BE2C (cell line): ENCODE data around the gene ENPP6.

Experiments
- DNase-seq: peaks from one replicate; pipeline ENCODE4 v3.0.0-alpha.2; 2020
- H3K27me3 ChIP-seq: fragments of 250-450 bp; sonication (Bioruptor Pico); 2 replicates; pipeline ENCODE4 v1.5.1; 2020; ENCODE audit warnings: mild to moderate bottlenecking
- H3K36me3 ChIP-seq: fragments of 250-450 bp; sonication (Bioruptor Pico); 2 replicates; pipeline ENCODE4 v1.5.1; 2020; ENCODE audit warnings: mild to moderate bottlenecking
- H3K4me1 ChIP-seq: fragments of 250-450 bp; sonication (Bioruptor Pico); 2 replicates; pipeline ENCODE4 v1.5.1; 2020
- H3K4me3 ChIP-seq: 2 replicates; pipeline ENCODE4 v1.5.1; 2011; ENCODE audit warnings: low read depth, low read length
- H3K9me3 ChIP-seq: fragments of 250-450 bp; sonication (Bioruptor Pico); 2 replicates; pipeline ENCODE4 v1.5.1; 2020
- CTCF ChIP-seq: IDR thresholded peaks from 2 replicates; pipeline ENCODE4 v1.5.1; 2012; ENCODE audit warnings: mild to moderate bottlenecking, low read depth, low read length

Gene ENPP6

GRCh38 chr4:184191267-184191666 is 26.4 kb downstream of the ENPP6 start:
- no peaks in the 10 kb centered on the region for H3K36me3 ChIP-seq
- no peaks in the 10 kb centered on the region for H3K27me3 ChIP-seq
- DNase-seq: no peak
- H3K4me1 ChIP-seq: no peaks in the 10 kb centered on the region
- TF ChIP-seq CTCF: no peak
- H3K9me3 ChIP-seq: no peaks in the 10 kb centered on the region
- no peak overlapping the region for H3K4me3 ChIP-seq

- H3K27me3 ChIP-seq: no peaks in the 10 kb centered on the region
- no peak for TF ChIP-seq CTCF
- no peaks in the 10 kb centered on the region for H3K36me3 ChIP-seq
- no peaks in the 10 kb centered on the region for H3K9me3 ChIP-seq
- no peak for DNase-seq
- no peaks in the 10 kb centered on the region for H3K4me1 ChIP-seq
- H3K4me3 ChIP-seq: no peak overlapping the region
Observed at GRCh38 chr4:184190711-184191110, 27.0 kb downstream of the ENPP6 start.

GRCh38 chr4:184189966-184190365 is 27.7 kb downstream of the ENPP6 start:
- H3K4me3 ChIP-seq: no peak overlapping the region
- no peaks in the 10 kb centered on the region for H3K9me3 ChIP-seq
- no peaks in the 10 kb centered on the region for H3K36me3 ChIP-seq
- DNase-seq: no peak
- TF ChIP-seq CTCF: no peak
- no peaks in the 10 kb centered on the region for H3K4me1 ChIP-seq
- no peaks in the 10 kb centered on the region for H3K27me3 ChIP-seq

- no peak for TF ChIP-seq CTCF
- H3K36me3 ChIP-seq: no peaks in the 10 kb centered on the region
- H3K4me1 ChIP-seq: no peaks in the 10 kb centered on the region
- H3K9me3 ChIP-seq: no peaks in the 10 kb centered on the region
- no peak overlapping the region for H3K4me3 ChIP-seq
- no peaks in the 10 kb centered on the region for H3K27me3 ChIP-seq
- no peak for DNase-seq
Observed at GRCh38 chr4:184188443-184189400, 29.0 kb downstream of the ENPP6 start.

GRCh38 chr4:184177271-184177670 is 40.4 kb downstream of the ENPP6 start:
- 0 out of 2 replicates have a peak, but pooled peaks cover 5% of the 10 kb centered on the region for H3K27me3 ChIP-seq

More at GRCh38 chr4:184177271-184177670, 40.4 kb downstream of the ENPP6 start:
- DNase-seq: no peak
- Histone ChIP-seq H3K36me3 (no peaks in the 10 kb centered on the region), H3K4me3 (no peak overlapping the region), H3K9me3 (no peaks in the 10 kb centered on the region), H3K4me1 (no peaks in the 10 kb centered on the region)
- no peak for TF ChIP-seq CTCF
